SH-SY5Y (cell line): ENCODE results near the gene KLHL42.

Experiments
- GATA2 ChIP-seq: IDR thresholded peaks from 2 replicates; pipeline ENCODE4 v1.6.1; 2011; ENCODE audit warnings: mild to moderate bottlenecking, low read depth, low read length
- GATA3 ChIP-seq: IDR thresholded peaks from 2 replicates; pipeline ENCODE4 v1.6.1; 2011; ENCODE audit warnings: low read depth, mild to moderate bottlenecking, low read length, moderate library complexity

- TF ChIP-seq GATA3 = no peak
- TF ChIP-seq GATA2 = no peak
Measured at GRCh38 chr12:27845187-27845586, 65.2 kb downstream of the KLHL42 start.
